NCI-H146 treated with DMSO at 0.1 percent for 48 hours (cell line): ENCODE results near the gene IKZF5.

Experiments used
- DNase-seq: peaks from one replicate; lab custom pipeline; 2025; ENCODE audit not compliant: unreplicated experiment; lab: John Stamatoyannopoulos, UW

The IKZF5 gene

GRCh38 chr10:123017421-123018165, 9.0 kb upstream of the IKZF5 start:
- no peak for DNase-seq

GRCh38 chr10:123016228-123016627, 7.6 kb upstream of the IKZF5 start:
- DNase-seq = no peak

GRCh38 chr10:123014772-123015171, 6.2 kb upstream of the IKZF5 start:
- no peak for DNase-seq

GRCh38 chr10:123013456-123014419, 5.1 kb upstream of the IKZF5 start:
- DNase-seq = no peak

GRCh38 chr10:123011987-123012386, 3.4 kb upstream of the IKZF5 start:
- DNase-seq = no peak

GRCh38 chr10:123009105-123009820, 668 bp upstream of the IKZF5 start:
- DNase-seq = no peak

GRCh38 chr10:123007558-123008354, 839 bp downstream of the IKZF5 start:
- DNase-seq = peak; percentile 37

GRCh38 chr10:123004298-123004697, 4.3 kb downstream of the IKZF5 start:
- no peak for DNase-seq

- DNase-seq = no peak
Observed at GRCh38 chr10:123001370-123001769, 7.2 kb downstream of the IKZF5 start.

- DNase-seq = no peak
Observed at GRCh38 chr10:123000155-123000554, 8.4 kb downstream of the IKZF5 start.

- peak; percentile 15 for DNase-seq
Observed at GRCh38 chr10:122999347-122999746, 9.2 kb downstream of the IKZF5 start.

- no peak for DNase-seq
Observed at GRCh38 chr10:122998934-122999333, 9.7 kb downstream of the IKZF5 start.

- DNase-seq = no peak
Observed at GRCh38 chr10:122998360-122998917, 10.2 kb downstream of the IKZF5 start.

GRCh38 chr10:122997864-122998263, 10.7 kb downstream of the IKZF5 start:
- no peak for DNase-seq

- no peak for DNase-seq
Observed at GRCh38 chr10:122995936-122996335, 12.7 kb downstream of the IKZF5 start.

GRCh38 chr10:122993797-122994336, 14.7 kb downstream of the IKZF5 start:
- no peak for DNase-seq

- DNase-seq = no peak
Observed at GRCh38 chr10:122992031-122992585, 16.5 kb downstream of the IKZF5 start.

GRCh38 chr10:122990278-122990677, 18.3 kb downstream of the IKZF5 start:
- DNase-seq = no peak

GRCh38 chr10:122988501-122988900, 20.1 kb downstream of the IKZF5 start:
- DNase-seq = no peak

- DNase-seq = no peak
Observed at GRCh38 chr10:122986335-122986734, 22.3 kb downstream of the IKZF5 start.
